Thyroid gland (tissue), 4 donors: Measurements from ENCODE around the gene SFN.

Source experiments
- POLR2A ChIP-seq, 2 donors: fragments of 450-650 bp; IDR thresholded peaks; one replicate each; pipeline ENCODE4 v1.6.1; 2017; ENCODE audit warnings: antibody characterized with exemption in 2 of 2, mild to moderate bottlenecking in 2 of 2, moderate library complexity in 1 of 2
- TF ChIP-seq, protein P1 (sequence below), 6 experiments: fragments of 200-600 bp in 3 of 6; fragments of 450-650 bp in 3 of 6; sonication (generic) in 3 of 6; IDR thresholded peaks; one replicate each; pipeline ENCODE4 v1.5.1; 2016 to 2019; ENCODE audit warnings: antibody characterized with exemption in 6 of 6, mild to moderate bottlenecking in 2 of 6, inconsistent platforms in 1 of 6, moderate library complexity in 1 of 6

DNA sequence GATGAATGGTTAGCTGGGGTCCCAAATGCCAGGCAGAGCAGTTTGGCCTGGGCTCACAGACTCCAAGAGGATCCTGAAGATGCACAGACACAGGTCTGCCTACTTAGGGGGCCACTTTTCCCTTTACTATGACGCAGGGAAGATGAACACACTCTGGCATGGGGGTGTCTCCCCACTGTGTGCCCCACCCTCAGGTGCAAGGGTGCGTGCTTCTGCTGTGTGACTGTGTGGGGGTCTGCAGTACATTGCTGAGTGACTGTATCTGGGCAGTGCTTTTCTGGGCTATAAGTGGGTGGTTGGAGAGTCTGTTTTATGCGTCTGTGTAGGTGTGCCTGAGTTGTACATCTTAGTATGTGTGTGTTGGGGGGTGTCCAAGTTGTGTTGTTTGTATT lies 47.0 kb downstream of the SFN start:
- TF ChIP-seq, protein P1, sequence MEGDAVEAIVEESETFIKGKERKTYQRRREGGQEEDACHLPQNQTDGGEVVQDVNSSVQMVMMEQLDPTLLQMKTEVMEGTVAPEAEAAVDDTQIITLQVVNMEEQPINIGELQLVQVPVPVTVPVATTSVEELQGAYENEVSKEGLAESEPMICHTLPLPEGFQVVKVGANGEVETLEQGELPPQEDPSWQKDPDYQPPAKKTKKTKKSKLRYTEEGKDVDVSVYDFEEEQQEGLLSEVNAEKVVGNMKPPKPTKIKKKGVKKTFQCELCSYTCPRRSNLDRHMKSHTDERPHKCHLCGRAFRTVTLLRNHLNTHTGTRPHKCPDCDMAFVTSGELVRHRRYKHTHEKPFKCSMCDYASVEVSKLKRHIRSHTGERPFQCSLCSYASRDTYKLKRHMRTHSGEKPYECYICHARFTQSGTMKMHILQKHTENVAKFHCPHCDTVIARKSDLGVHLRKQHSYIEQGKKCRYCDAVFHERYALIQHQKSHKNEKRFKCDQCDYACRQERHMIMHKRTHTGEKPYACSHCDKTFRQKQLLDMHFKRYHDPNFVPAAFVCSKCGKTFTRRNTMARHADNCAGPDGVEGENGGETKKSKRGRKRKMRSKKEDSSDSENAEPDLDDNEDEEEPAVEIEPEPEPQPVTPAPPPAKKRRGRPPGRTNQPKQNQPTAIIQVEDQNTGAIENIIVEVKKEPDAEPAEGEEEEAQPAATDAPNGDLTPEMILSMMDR (IDR thresholded peaks at IDR 0.05), result no peak
- no peak for TF ChIP-seq POLR2A (IDR thresholded peaks at IDR 0.05)
